22Rv1 (cell line): ENCODE results near the gene SRMS.

ENCODE experiments used
- ZFX ChIP-seq: fragments of 450-650 bp; IDR thresholded peaks from 2 replicates; pipeline ENCODE4 v1.6.1; 2017; ENCODE audit warnings: antibody characterized with exemption, borderline replicate concordance
- TF ChIP-seq, protein P1 (sequence below): fragments of 450-650 bp; IDR thresholded peaks from 2 replicates; pipeline ENCODE4 v1.5.1; 2017; ENCODE audit warnings: mild to moderate bottlenecking

GRCh38 chr20:63499338-63499969 is 48.1 kb downstream of the SRMS start:
- TF ChIP-seq, protein P1, sequence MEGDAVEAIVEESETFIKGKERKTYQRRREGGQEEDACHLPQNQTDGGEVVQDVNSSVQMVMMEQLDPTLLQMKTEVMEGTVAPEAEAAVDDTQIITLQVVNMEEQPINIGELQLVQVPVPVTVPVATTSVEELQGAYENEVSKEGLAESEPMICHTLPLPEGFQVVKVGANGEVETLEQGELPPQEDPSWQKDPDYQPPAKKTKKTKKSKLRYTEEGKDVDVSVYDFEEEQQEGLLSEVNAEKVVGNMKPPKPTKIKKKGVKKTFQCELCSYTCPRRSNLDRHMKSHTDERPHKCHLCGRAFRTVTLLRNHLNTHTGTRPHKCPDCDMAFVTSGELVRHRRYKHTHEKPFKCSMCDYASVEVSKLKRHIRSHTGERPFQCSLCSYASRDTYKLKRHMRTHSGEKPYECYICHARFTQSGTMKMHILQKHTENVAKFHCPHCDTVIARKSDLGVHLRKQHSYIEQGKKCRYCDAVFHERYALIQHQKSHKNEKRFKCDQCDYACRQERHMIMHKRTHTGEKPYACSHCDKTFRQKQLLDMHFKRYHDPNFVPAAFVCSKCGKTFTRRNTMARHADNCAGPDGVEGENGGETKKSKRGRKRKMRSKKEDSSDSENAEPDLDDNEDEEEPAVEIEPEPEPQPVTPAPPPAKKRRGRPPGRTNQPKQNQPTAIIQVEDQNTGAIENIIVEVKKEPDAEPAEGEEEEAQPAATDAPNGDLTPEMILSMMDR, result no peak
- TF ChIP-seq ZFX, result no peak
